OCI-LY7 (cell line): ENCODE measurements around the gene TMEM87A.

Source experiments
- CTCF ChIP-seq: fragments of 200-600 bp; sonication (generic); conservative IDR thresholded peaks from 2 replicates; pipeline ENCODE4 v1.5.1; 2014; ENCODE audit warnings: mild to moderate bottlenecking, antibody characterized with exemption, low read length, moderate library complexity, mixed read lengths
- EZH2phosphoT487 ChIP-seq: fragments of 200-600 bp; sonication (generic); IDR thresholded peaks from 2 replicates; pipeline ENCODE4 v1.6.1; 2018; ENCODE audit warnings: low read depth, borderline replicate concordance, mild to moderate bottlenecking, mixed run types, antibody characterized with exemption, low read length, moderate library complexity, mixed read lengths

DNA sequence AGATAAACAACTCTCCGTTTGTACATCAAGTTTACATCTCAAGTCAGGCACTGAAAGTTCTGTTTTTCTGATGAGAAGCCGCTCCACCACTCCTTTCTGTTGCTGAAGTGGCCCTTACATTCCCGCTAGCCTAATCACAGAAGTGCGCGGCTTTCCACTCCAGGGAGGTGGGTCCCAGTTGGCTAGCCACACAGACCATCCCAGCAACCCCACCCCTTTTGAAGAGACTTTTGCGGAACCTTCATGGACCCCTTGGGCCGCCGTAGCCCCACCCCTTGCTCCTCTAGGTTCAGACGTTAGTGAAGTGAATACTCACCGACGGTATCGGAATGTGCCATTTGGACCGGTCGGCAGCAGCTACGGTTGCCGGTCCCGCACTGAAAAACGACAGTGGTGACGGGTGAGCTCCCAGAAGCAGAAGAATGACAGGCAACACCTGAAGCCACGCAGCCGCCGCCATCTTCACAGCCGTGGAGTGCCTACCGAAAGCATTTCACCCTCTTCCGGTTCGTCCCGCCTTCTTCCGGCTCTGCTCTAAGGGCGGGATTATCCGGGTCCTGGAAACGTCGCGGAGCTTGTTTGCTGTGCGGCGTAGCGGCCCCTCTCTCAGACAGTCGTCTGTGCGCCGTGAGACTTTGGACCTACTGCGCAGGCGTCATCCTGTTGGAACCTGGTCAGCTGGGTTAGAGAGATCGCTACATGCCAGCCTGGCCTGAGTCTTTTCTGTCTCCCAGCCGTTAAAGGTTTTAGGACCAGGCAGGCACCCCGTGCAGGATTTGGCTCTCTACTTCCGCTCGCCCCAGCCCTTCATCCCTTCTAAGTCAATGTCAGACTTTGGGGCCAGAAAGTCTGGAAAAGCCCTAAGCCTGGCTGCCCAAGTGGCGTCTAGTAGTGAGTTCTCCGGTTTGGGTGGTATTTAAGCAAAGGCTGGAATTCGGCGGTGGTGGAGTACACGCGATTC lies at the start of gene TMEM87A, which contains the start of gene GANC:
- no peak for TF ChIP-seq CTCF
- no peak for TF ChIP-seq EZH2phosphoT487
